IgD-negative memory B cell (primary cell): ENCODE measurements around the gene KDM6B. TPM values are rescaled to one million over a fixed set of nuclear protein-coding genes. Genes with fewer than 3 reads are reported as not detected.

Experiments used
- H3K27ac Mint-ChIP-seq, 3 donors: one replicate each; pipeline ENCODE4 v1.8.0; 2020 to 2022; ENCODE audit warnings: mild to moderate bottlenecking in 3 of 3, mixed read lengths in 3 of 3, moderate library complexity in 1 of 3
- H3K27me3 Mint-ChIP-seq: one replicate; pipeline ENCODE4 v1.8.0; 2021; ENCODE audit warnings: mixed read lengths
- H3K36me3 Mint-ChIP-seq: one replicate; pipeline ENCODE4 v1.8.0; 2020; ENCODE audit warnings: mild to moderate bottlenecking, mixed read lengths
- H3K4me1 Mint-ChIP-seq, 3 donors: one replicate each; pipeline ENCODE4 v1.8.0; 2020 to 2022; ENCODE audit warnings: mixed read lengths in 3 of 3, mild to moderate bottlenecking in 1 of 3
- H3K4me3 Mint-ChIP-seq, 4 donors: one replicate each; pipeline ENCODE4 v1.8.0; 2020 to 2022; ENCODE audit warnings: mild to moderate bottlenecking in 4 of 4, mixed read lengths in 4 of 4, moderate library complexity in 3 of 4
- H3K9me3 Mint-ChIP-seq, 3 donors: one replicate each; pipeline ENCODE4 v1.8.0; 2020 to 2021; ENCODE audit warnings: mixed read lengths in 3 of 3, mild to moderate bottlenecking in 1 of 3
- polyA plus RNA-seq: library from polyadenylated mRNA; unstranded; fragments of 300-500 nt; fragmentation: Illumina TruSeq; gene quantifications from one replicate; pipeline ENCODE4 v1.2.3, GENCODE V29; 2021

The KDM6B gene
- polyA plus RNA-seq, 1 donor from 2014 or later, result 1.9 TPM

GRCh38 chr17:7842380-7843256, 8.6 kb downstream of the KDM6B start:
- Mint-ChIP-seq H3K36me3 (no peaks in the 10 kb centered on the region), H3K27me3 (peaks cover 1% of the 10 kb centered on the region), H3K9me3 (no peaks in the 10 kb centered on the region), H3K4me3 (peak overlapping the region; percentile 91 to 100 (median 98)), H3K4me1 (peaks cover 22 to 35% (median 31%) of the 10 kb centered on the region in 3 donors), H3K27ac (peak overlapping the region; percentile 93 to 100 (median 100))

GRCh38 chr17:7843257-7843535, 9.2 kb downstream of the KDM6B start:
- Mint-ChIP-seq H3K36me3 (no peaks in the 10 kb centered on the region), H3K4me1 (peaks cover 20 to 32% (median 28%) of the 10 kb centered on the region in 3 donors), H3K4me3 (peak overlapping the region; percentile 91 to 100 (median 98)), H3K9me3 (no peaks in the 10 kb centered on the region), H3K27me3 (peaks cover 1% of the 10 kb centered on the region), H3K27ac (peak overlapping the region; percentile 93 to 100 (median 100))

GRCh38 chr17:7843536-7844291, 9.7 kb downstream of the KDM6B start:
- peaks cover 1% of the 10 kb centered on the region for H3K27me3 Mint-ChIP-seq
- peak overlapping the region; percentile 93 to 100 (median 100) for H3K27ac Mint-ChIP-seq
- H3K4me1 Mint-ChIP-seq, result peaks cover 18 to 29% (median 24%) of the 10 kb centered on the region in 3 donors

DNA sequence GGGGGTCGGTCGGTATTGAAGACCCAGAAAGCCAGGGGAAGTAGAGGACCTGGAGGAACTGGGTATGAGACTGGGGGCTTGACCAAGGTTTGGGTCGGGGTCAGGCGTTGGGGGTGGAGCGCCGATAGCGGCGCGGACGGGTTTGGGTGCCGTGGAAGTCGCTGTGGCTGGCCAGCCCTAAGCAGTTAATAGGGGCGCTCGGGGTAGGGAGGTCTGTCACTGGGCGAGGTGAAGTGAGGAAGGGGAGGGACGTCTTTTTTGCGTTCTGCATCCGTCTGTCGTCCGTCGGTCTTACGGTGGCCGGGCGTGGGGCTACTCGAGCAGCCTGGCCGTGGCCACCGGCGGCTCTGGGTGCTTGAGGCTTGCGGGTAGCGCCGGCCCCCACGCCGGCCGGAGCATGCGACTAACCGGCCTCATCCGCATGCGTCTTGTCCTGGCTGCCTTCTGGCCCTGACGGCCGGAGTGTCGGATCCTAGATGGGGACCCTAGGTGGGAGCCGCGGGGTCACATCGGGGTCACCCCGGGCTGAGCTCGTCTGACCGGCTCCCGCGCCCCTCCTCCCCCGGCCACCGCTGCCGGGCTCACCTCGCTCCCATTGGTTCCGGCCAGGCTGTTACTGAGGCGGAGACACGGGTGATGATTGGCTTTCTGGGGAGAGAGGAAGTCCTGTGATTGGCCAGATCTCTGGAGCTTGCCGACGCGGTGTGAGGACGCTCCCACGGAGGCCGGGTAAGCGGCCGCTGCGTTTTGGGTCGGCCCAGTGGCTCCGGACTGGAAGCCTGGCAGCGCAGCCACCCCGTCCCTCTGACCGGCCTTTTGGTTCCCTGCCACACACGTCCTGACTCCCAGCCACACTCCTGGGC, 10.5 kb downstream of the KDM6B start:
- H3K9me3 Mint-ChIP-seq, result no peaks in the 10 kb centered on the region
- H3K27ac Mint-ChIP-seq, result peak overlapping the region; percentile 93 to 100 (median 100)
- peaks cover 17 to 22% (median 17%) of the 10 kb centered on the region in 3 donors for H3K4me1 Mint-ChIP-seq
- peak overlapping the region; percentile 91 to 100 (median 98) for H3K4me3 Mint-ChIP-seq
- no peaks in the 10 kb centered on the region for H3K36me3 Mint-ChIP-seq
- peaks cover 1% of the 10 kb centered on the region for H3K27me3 Mint-ChIP-seq

More at GRCh38 chr17:7843536-7844291, 9.7 kb downstream of the KDM6B start:
- Mint-ChIP-seq H3K4me3 (peak overlapping the region; percentile 91 to 100 (median 98)), H3K36me3 (no peaks in the 10 kb centered on the region), H3K9me3 (no peaks in the 10 kb centered on the region)

DNA sequence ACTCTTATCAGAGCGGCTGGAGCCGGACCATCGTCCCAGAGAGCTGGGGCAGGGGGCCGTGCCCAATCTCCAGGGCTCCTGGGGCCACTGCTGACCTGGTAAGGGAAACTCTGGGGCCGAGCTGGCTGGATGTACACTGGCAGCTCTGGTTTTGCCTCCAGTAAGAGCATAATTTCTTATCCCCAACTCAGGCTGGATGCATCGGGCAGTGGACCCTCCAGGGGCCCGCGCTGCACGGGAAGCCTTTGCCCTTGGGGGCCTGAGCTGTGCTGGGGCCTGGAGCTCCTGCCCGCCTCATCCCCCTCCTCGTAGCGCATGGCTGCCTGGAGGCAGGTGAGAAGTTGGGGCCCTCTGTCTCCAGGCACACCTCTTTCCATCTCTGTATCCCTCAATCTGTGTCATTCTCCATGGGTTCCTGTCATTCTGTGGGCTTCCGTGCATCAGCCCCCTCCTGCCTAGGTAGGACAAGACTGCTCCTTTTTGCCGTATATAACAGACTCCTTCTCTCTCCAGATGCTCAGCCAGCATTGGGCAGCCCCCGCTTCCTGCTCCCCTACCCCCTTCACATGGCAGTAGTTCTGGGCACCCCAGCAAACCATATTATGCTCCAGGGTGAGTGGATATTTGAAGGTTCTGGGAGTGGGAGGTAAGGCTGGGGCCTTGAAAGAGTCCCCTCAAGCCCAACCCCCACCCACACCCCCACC, 11.5 kb downstream of the KDM6B start:
- H3K27me3 Mint-ChIP-seq, result peaks cover 1% of the 10 kb centered on the region
- H3K27ac Mint-ChIP-seq, result peak overlapping the region; percentile 93 to 100 (median 100)
- H3K4me3 Mint-ChIP-seq, result peak overlapping the region; percentile 83 to 100 (median 94)
- H3K4me1 Mint-ChIP-seq, result peaks cover 10 to 15% (median 12%) of the 10 kb centered on the region in 3 donors
- H3K36me3 Mint-ChIP-seq, result peaks cover 2% of the 10 kb centered on the region
- H3K9me3 Mint-ChIP-seq, result no peaks in the 10 kb centered on the region

DNA sequence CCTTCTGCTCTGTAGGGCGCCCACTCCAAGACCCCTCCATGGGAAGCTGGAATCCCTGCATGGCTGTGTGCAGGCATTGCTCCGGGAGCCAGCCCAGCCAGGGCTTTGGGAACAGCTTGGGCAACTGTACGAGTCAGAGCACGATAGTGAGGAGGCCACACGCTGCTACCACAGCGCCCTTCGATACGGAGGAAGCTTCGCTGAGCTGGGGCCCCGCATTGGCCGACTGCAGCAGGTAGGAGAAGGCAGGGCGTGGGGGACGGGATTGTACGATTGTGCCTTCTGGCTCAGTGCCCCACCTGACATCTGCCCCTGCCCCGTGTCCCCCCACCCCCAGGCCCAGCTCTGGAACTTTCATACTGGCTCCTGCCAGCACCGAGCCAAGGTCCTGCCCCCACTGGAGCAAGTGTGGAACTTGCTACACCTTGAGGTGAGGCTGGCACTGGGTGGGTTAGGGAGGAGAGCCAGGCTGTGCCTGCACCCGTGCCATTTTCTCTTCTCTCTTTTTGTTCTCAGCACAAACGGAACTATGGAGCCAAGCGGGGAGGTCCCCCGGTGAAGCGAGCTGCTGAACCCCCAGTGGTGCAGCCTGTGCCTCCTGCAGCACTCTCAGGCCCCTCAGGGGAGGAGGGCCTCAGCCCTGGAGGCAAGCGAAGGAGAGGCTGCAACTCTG, 12.2 kb downstream of the KDM6B start:
- peak overlapping the region in 1 of 4 donors; percentile 91 for H3K4me3 Mint-ChIP-seq

GRCh38 chr17:7846765-7847661, 13.0 kb downstream of the KDM6B start:
- Mint-ChIP-seq H3K27me3 (no peaks in the 10 kb centered on the region), H3K9me3 (no peaks in the 10 kb centered on the region), H3K27ac (peak overlapping the region in 2 of 3 donors; percentile 63 to 93), H3K4me1 (peaks cover 9 to 16% (median 10%) of the 10 kb centered on the region in 3 donors), H3K36me3 (peaks cover 2% of the 10 kb centered on the region), H3K4me3 (peak overlapping the region in 1 of 4 donors; percentile 91)

More for the DNA sequence above, 12.2 kb downstream of the KDM6B start:
- no peaks in the 10 kb centered on the region for H3K9me3 Mint-ChIP-seq
- H3K4me1 Mint-ChIP-seq, result peaks cover 5 to 12% (median 7%) of the 10 kb centered on the region in 3 donors
- H3K36me3 Mint-ChIP-seq, result peaks cover 2% of the 10 kb centered on the region
- H3K27me3 Mint-ChIP-seq, result peaks cover 1% of the 10 kb centered on the region
- H3K27ac Mint-ChIP-seq, result peak overlapping the region in 2 of 3 donors; percentile 93 to 100

DNA sequence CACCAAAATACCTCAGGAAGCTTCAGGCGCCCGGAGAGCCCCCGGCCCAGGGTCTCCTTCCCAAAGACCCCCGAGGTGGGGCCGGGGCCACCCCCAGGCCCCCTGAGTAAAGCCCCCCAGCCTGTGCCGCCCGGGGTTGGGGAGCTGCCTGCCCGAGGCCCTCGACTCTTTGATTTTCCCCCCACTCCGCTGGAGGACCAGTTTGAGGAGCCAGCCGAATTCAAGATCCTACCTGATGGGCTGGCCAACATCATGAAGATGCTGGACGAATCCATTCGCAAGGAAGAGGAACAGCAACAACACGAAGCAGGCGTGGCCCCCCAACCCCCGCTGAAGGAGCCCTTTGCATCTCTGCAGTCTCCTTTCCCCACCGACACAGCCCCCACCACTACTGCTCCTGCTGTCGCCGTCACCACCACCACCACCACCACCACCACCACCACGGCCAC, 14.1 kb downstream of the KDM6B start:
- H3K27me3 Mint-ChIP-seq, result no peaks in the 10 kb centered on the region
- H3K4me3 Mint-ChIP-seq, result peak overlapping the region in 1 of 4 donors; percentile 38
- peak overlapping the region in 1 of 3 donors; percentile 67 for H3K27ac Mint-ChIP-seq
- peaks cover 2% of the 10 kb centered on the region for H3K36me3 Mint-ChIP-seq
- H3K9me3 Mint-ChIP-seq, result no peaks in the 10 kb centered on the region
- peaks cover 9 to 13% (median 11%) of the 10 kb centered on the region in 3 donors for H3K4me1 Mint-ChIP-seq

DNA sequence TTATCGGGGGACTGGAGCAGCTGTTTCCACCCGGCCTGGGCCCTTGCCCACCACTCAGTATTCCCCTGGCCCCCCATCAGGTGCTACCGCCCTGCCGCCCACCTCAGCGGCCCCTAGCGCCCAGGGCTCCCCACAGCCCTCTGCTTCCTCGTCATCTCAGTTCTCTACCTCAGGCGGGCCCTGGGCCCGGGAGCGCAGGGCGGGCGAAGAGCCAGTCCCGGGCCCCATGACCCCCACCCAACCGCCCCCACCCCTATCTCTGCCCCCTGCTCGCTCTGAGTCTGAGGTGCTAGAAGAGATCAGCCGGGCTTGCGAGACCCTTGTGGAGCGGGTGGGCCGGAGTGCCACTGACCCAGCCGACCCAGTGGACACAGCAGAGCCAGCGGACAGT, 14.7 kb downstream of the KDM6B start:
- no peaks in the 10 kb centered on the region for H3K9me3 Mint-ChIP-seq
- no peaks in the 10 kb centered on the region for H3K27me3 Mint-ChIP-seq
- no peak overlapping the region for H3K4me3 Mint-ChIP-seq
- peaks cover 2% of the 10 kb centered on the region for H3K36me3 Mint-ChIP-seq
- no peak overlapping the region for H3K27ac Mint-ChIP-seq
- peaks cover 6 to 13% (median 8%) of the 10 kb centered on the region in 3 donors for H3K4me1 Mint-ChIP-seq

- Mint-ChIP-seq H3K4me1 (peaks cover 5 to 13% (median 7%) of the 10 kb centered on the region in 3 donors), H3K4me3 (peak overlapping the region in 2 of 4 donors; percentile 17 to 91), H3K36me3 (peaks cover 2% of the 10 kb centered on the region), H3K27ac (peak overlapping the region in 2 of 3 donors; percentile 53 to 100), H3K9me3 (no peaks in the 10 kb centered on the region), H3K27me3 (no peaks in the 10 kb centered on the region)
These were observed 15.2 kb downstream of the KDM6B start for GRCh38 chr17:7849130-7849750.

DNA sequence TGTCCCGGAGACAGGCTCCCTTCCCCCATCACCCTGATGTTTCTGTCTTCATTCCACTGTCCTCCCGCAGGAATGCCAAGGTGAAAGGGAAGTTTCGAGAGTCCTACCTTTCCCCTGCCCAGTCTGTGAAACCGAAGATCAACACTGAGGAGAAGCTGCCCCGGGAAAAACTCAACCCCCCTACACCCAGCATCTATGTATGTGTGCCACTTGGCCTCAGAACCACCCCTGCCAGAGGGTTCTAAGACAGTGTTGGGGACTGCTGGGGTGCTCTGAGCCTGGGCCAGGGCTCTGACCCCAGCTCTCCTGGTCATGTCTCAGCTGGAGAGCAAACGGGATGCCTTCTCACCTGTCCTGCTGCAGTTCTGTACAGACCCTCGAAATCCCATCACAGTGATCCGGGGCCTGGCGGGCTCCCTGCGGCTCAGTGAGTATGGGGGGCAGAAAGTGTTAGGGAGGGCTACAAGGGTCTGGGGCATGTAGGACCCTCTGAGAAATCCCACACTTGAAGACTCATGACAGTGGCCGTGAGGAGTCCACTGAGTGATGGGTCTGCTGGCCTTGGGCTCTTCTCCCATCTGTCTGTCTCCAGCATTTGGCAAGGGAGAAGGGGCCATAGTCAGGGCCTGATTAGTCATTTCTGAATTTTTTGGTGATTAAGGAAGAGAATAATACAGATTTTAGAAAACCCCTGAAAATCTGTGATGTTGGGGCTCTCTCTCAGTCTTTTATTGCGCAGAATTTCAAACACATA, 15.9 kb downstream of the KDM6B start:
- H3K9me3 Mint-ChIP-seq, result no peaks in the 10 kb centered on the region
- peak overlapping the region; percentile 53 to 100 (median 83) for H3K27ac Mint-ChIP-seq
- peaks cover 5 to 13% (median 7%) of the 10 kb centered on the region in 3 donors for H3K4me1 Mint-ChIP-seq
- peaks cover 2% of the 10 kb centered on the region for H3K36me3 Mint-ChIP-seq
- peak overlapping the region in 2 of 4 donors; percentile 49 to 91 for H3K4me3 Mint-ChIP-seq
- H3K27me3 Mint-ChIP-seq, result no peaks in the 10 kb centered on the region
